GM23248 (cell line): ENCODE results near the gene COLEC11. TPM values are rescaled to one million over a fixed set of nuclear protein-coding genes. Genes with fewer than 3 reads are reported as not detected.

Source experiments
- DNase-seq: peaks from one replicate; pipeline ENCODE4 v3.0.0-alpha.2; 2015
- H2AFZ ChIP-seq: fragments of 200-600 bp; sonication (generic); 2 replicates; pipeline ENCODE4 v1.6.1; 2016; ENCODE audit warnings: antibody characterized with exemption
- H3F3A ChIP-seq: fragments of 200-600 bp; sonication (generic); 2 replicates; pipeline ENCODE4 v1.6.1; 2016; ENCODE audit warnings: mild to moderate bottlenecking, antibody characterized with exemption, mixed run types; ENCODE audit not compliant: insufficient read depth
- H3K27ac ChIP-seq: fragments of 200-600 bp; sonication (generic); 2 replicates; pipeline ENCODE4 v1.5.1; 2016; ENCODE audit warnings: mild to moderate bottlenecking
- H3K27me3 ChIP-seq: fragments of 200-600 bp; sonication (generic); replicated peaks from 2 replicates; pipeline ENCODE4 v1.6.1; 2016; ENCODE audit warnings: mild to moderate bottlenecking; ENCODE audit not compliant: insufficient read depth
- H3K36me3 ChIP-seq: fragments of 200-600 bp; sonication (generic); 2 replicates; pipeline ENCODE4 v1.6.1; 2016; ENCODE audit warnings: low read depth, mild to moderate bottlenecking
- H3K4me1 ChIP-seq: fragments of 200-600 bp; sonication (generic); 2 replicates; pipeline ENCODE4 v1.6.1; 2016; ENCODE audit warnings: mild to moderate bottlenecking; ENCODE audit not compliant: insufficient read depth
- H3K4me2 ChIP-seq: fragments of 200-600 bp; sonication (generic); one replicate; pipeline ENCODE4 v1.6.1; 2016; ENCODE audit warnings: mild to moderate bottlenecking; ENCODE audit not compliant: unreplicated experiment
- H3K4me3 ChIP-seq: fragments of 200-600 bp; sonication (generic); 2 replicates; pipeline ENCODE4 v1.5.1; 2016; ENCODE audit warnings: mild to moderate bottlenecking
- H3K79me2 ChIP-seq: fragments of 200-600 bp; sonication (generic); 2 replicates; pipeline ENCODE4 v1.6.1; 2016; ENCODE audit warnings: mild to moderate bottlenecking; ENCODE audit not compliant: insufficient read depth
- H3K9ac ChIP-seq: fragments of 200-600 bp; sonication (generic); 2 replicates; pipeline ENCODE4 v1.6.1; 2016; ENCODE audit warnings: mild to moderate bottlenecking
- H3K9me2 ChIP-seq: fragments of 200-600 bp; sonication (generic); 2 replicates; pipeline ENCODE4 v1.6.1; 2016; ENCODE audit warnings: mixed run types, mild to moderate bottlenecking, moderate library complexity; ENCODE audit not compliant: insufficient read depth
- H3K9me3 ChIP-seq: fragments of 200-600 bp; sonication (generic); one replicate; pipeline ENCODE4 v1.6.1; 2017; ENCODE audit warnings: low read depth
- H4K20me1 ChIP-seq: fragments of 200-600 bp; sonication (generic); 2 replicates; pipeline ENCODE4 v1.6.0; 2016; ENCODE audit not compliant: insufficient read depth
- EZH2 ChIP-seq: fragments of 200-600 bp; sonication (generic); IDR thresholded peaks from 2 replicates; pipeline ENCODE4 v1.6.1; 2018; ENCODE audit warnings: antibody characterized with exemption, mild to moderate bottlenecking; ENCODE audit not compliant: insufficient read depth, poor library complexity, severe bottlenecking
- EZH2phosphoT487 ChIP-seq: fragments of 200-600 bp; sonication (generic); IDR thresholded peaks from 2 replicates; pipeline ENCODE4 v1.6.1; 2018; ENCODE audit warnings: antibody characterized with exemption, moderate library complexity, mild to moderate bottlenecking, low read depth; ENCODE audit not compliant: insufficient read depth
- WGBS, 2 experiments: methylation state at CpG; one replicate each; pipeline ENCODE4 v1.1.6; 2015 to 2017; ENCODE audit warnings: low lambda C conversion rate in 2 of 2, low coverage in 1 of 2; ENCODE audit errors: missing lambda C conversion rate in 2 of 2; 5-methylcytosine and 5-hydroxymethylcytosine counted together
- in situ Hi-C: fragments of 300-500 bp; cut with MboI; formaldehyde crosslinking; loops from 2 replicates; pipeline ENCODE4 v1.15.0; 2020
- polyA plus RNA-seq: library from polyadenylated mRNA; unstranded; fragments of >200 nt; fragmentation: Nextera tagmentation; extraction: Ambion mirVana; gene quantifications from 2 replicates; pipeline ENCODE4 v1.2.1, GENCODE V29; 2016
- total RNA-seq: library from RNA; depleted of rRNA; stranded (reverse); fragments of >200 nt; shearing (Covaris generic); gene quantifications from 2 replicates; pipeline ENCODE4 v1.2.3, GENCODE V29; 2014

COLEC11 gene
- total and polyA plus RNA-seq, 2 experiments from 2014 or later, result not detected

GRCh38 chr2:3630631-3631030, 35.7 kb downstream of the COLEC11 start:
- Histone ChIP-seq H3K9me3 (no peaks in the 10 kb centered on the region), H3K27ac (no peak overlapping the region), H3F3A (no peaks in the 10 kb centered on the region), H3K9me2 (no peaks in the 10 kb centered on the region), H3K36me3 (no peaks in the 10 kb centered on the region), H3K9ac (no peak overlapping the region), H3K4me2 (no peak overlapping the region), H2AFZ (no peak overlapping the region), H4K20me1 (no peaks in the 10 kb centered on the region), H3K4me1 (no peaks in the 10 kb centered on the region), H3K27me3 (no peaks in the 10 kb centered on the region), H3K4me3 (no peak overlapping the region), H3K79me2 (no peaks in the 10 kb centered on the region)
- no peak for TF ChIP-seq EZH2
- no peak for TF ChIP-seq EZH2phosphoT487
- 74 to 81% methylated on average over 7 of the region's 7 CpGs for WGBS, 2 experiments
- DNase-seq, result no peak
- in situ Hi-C loops, result no loop called here

GRCh38 chr2:3631161-3631850, 36.4 kb downstream of the COLEC11 start:
- Histone ChIP-seq H3K79me2 (no peaks in the 10 kb centered on the region), H3K27me3 (peaks cover 3% of the 10 kb centered on the region; the same call in 1 of the 2 replicates)
- WGBS, 2 experiments, result 62 to 63% methylated on average over 15 of the region's 15 CpGs

GRCh38 chr2:3631851-3632659, 37.1 kb downstream of the COLEC11 start:
- TF ChIP-seq EZH2, result no peak
- no peak for TF ChIP-seq EZH2phosphoT487
- Histone ChIP-seq H3K27me3 (peaks cover 10% of the 10 kb centered on the region; the same call in 1 of the 2 replicates), H3F3A (no peaks in the 10 kb centered on the region), H3K4me1 (no peaks in the 10 kb centered on the region), H3K4me3 (no peak overlapping the region), H3K9me2 (no peaks in the 10 kb centered on the region), H2AFZ (no peak overlapping the region), H3K9me3 (no peaks in the 10 kb centered on the region), H3K79me2 (no peaks in the 10 kb centered on the region), H4K20me1 (no peaks in the 10 kb centered on the region), H3K9ac (no peak overlapping the region), H3K27ac (no peak overlapping the region), H3K4me2 (no peak overlapping the region), H3K36me3 (no peaks in the 10 kb centered on the region)
- in situ Hi-C loops, result no loop called here
- DNase-seq, result no peak
- WGBS, 2 experiments, result 75 to 81% methylated on average over 26 of the region's 26 CpGs

More at GRCh38 chr2:3631161-3631850, 36.4 kb downstream of the COLEC11 start:
- Histone ChIP-seq H3K4me1 (no peaks in the 10 kb centered on the region), H3K4me3 (no peak overlapping the region), H3K9me2 (no peaks in the 10 kb centered on the region), H3K9me3 (no peaks in the 10 kb centered on the region), H4K20me1 (no peaks in the 10 kb centered on the region), H3K27ac (no peak overlapping the region), H3K9ac (no peak overlapping the region), H2AFZ (no peak overlapping the region), H3K36me3 (no peaks in the 10 kb centered on the region), H3F3A (no peaks in the 10 kb centered on the region), H3K4me2 (no peak overlapping the region)
- no peak for TF ChIP-seq EZH2phosphoT487
- TF ChIP-seq EZH2, result no peak
- no peak for DNase-seq
- in situ Hi-C loops, result no loop called here

DNA sequence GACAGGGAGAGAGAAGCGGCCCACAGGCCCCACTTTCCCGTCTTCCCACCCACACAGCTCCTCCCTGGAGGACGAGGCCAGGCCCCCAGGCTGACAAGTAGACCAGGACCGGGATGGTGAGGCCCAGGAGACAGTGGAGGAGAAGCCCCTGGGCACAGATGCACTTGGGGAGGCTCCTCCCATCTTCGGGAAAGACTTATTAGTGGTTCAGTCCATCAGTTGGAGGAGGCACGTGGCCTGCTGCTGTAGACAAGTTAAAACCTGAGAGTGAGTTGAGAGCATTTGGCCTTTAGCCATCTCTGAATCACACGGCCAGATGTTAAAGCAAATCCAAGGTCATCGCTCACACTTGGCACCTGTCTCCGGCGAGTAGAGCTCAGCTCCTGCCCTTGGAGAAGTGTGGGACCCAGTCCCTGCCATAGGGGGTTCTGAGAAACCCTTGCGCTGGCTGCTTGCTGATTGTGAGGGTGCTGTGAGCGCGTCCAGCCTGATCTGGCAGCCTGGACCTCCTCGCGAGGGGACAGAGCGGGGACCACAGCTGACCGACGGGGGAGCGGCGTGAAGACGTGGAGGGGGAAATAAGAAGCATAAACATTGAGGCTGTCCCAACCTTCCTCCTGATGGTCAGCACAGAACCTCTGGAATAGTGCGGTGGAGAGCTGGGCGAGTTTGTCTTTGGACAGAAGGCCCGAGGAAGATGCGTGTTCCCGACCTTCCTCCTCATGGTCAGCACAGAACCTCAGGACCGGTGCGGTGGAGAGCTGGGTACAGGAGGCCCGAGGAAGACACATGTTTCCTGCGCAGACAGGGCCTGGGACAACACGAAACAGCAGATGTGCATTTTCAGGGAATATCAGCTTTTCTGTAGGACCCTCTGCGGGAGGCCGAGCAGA, 38.4 kb downstream of the COLEC11 start:
- Histone ChIP-seq H3K9ac (no peak overlapping the region), H3K27ac (no peak overlapping the region), H3K9me2 (no peaks in the 10 kb centered on the region), H3K27me3 (peaks cover 17% of the 10 kb centered on the region; the same call in 1 of the 2 replicates), H3F3A (no peaks in the 10 kb centered on the region), H3K36me3 (no peaks in the 10 kb centered on the region), H3K79me2 (no peaks in the 10 kb centered on the region), H3K9me3 (no peaks in the 10 kb centered on the region), H4K20me1 (no peaks in the 10 kb centered on the region), H3K4me2 (no peak overlapping the region), H2AFZ (no peak overlapping the region), H3K4me3 (no peak overlapping the region), H3K4me1 (no peaks in the 10 kb centered on the region)
- peak; percentile 23 for DNase-seq
- in situ Hi-C loops, result no loop called here
- 71 to 74% methylated on average over 30 to 33 of the region's 33 CpGs for WGBS, 2 experiments
- no peak for TF ChIP-seq EZH2
- no peak for TF ChIP-seq EZH2phosphoT487
